Measurements from ENCODE around the gene TRIM60. TPM values are rescaled to one million over a fixed set of nuclear protein-coding genes. Genes with fewer than 3 reads are reported as not detected.
"Not testable (repeated sequence)": the region's sequence is repeated elsewhere in the genome, so short reads cannot be mapped to it uniquely, and the experiment has no call there.

TRIM60 gene
- total RNA-seq, 1 donor from 2014 or later, result not detected

- Histone ChIP-seq H3K36me3 (no peaks in the 10 kb centered on the region), H3K4me3 (no peak overlapping the region), H3K9me3 (replicated peaks) (no peaks in the 10 kb centered on the region), H3K4me1 (no peaks in the 10 kb centered on the region), H3K27ac (replicated peaks) (no peak overlapping the region), H3K27me3 (ENCODE audit: low read depth) (peaks cover 15% of the 10 kb centered on the region)
- DNase-seq, result no peak
- TF ChIP-seq CTCF (IDR thresholded peaks at IDR 0.05; ENCODE audit: borderline replicate concordance), result no peak
- intact Hi-C loops (cut with micrococcal nuclease), result no loop called here
Measured at GRCh38 chr4:165010991-165011390, 20.8 kb upstream of the TRIM60 start.

- no peak for TF ChIP-seq CTCF (IDR thresholded peaks at IDR 0.05; ENCODE audit: borderline replicate concordance)
- no peaks in the 10 kb centered on the region for H3K9me3 ChIP-seq (replicated peaks)
- H3K36me3 ChIP-seq, result no peaks in the 10 kb centered on the region
- H3K4me1 ChIP-seq, result no peaks in the 10 kb centered on the region
- intact Hi-C loops (cut with micrococcal nuclease), result no loop called here
- H3K27ac ChIP-seq (replicated peaks), result no peak overlapping the region
- peaks cover 15% of the 10 kb centered on the region for H3K27me3 ChIP-seq (ENCODE audit: low read depth)
- no peak overlapping the region for H3K4me3 ChIP-seq
- DNase-seq, result no peak
Measured at GRCh38 chr4:165011403-165011802, 20.4 kb upstream of the TRIM60 start.

GRCh38 chr4:165013691-165014090 lies 18.1 kb upstream of the TRIM60 start:
- Histone ChIP-seq H3K27ac (replicated peaks) (no peak overlapping the region), H3K36me3 (no peaks in the 10 kb centered on the region), H3K9me3 (replicated peaks) (no peaks in the 10 kb centered on the region), H3K4me3 (no peak overlapping the region), H3K4me1 (no peaks in the 10 kb centered on the region), H3K27me3 (ENCODE audit: low read depth) (peaks cover 15% of the 10 kb centered on the region)
- intact Hi-C loops (cut with micrococcal nuclease), result no loop called here
- TF ChIP-seq CTCF (IDR thresholded peaks at IDR 0.05; ENCODE audit: borderline replicate concordance), result no peak
- DNase-seq, result no peak

GRCh38 chr4:165016971-165017370 lies 14.8 kb upstream of the TRIM60 start:
- TF ChIP-seq CTCF (IDR thresholded peaks at IDR 0.05; ENCODE audit: borderline replicate concordance), result no peak
- no peaks in the 10 kb centered on the region for H3K9me3 ChIP-seq (replicated peaks)
- intact Hi-C loops (cut with micrococcal nuclease), result no loop called here
- no peaks in the 10 kb centered on the region for H3K36me3 ChIP-seq
- no peak for DNase-seq
- no peak overlapping the region for H3K27ac ChIP-seq (replicated peaks)
- no peaks in the 10 kb centered on the region for H3K27me3 ChIP-seq (ENCODE audit: low read depth)
- H3K4me3 ChIP-seq, result no peak overlapping the region
- no peaks in the 10 kb centered on the region for H3K4me1 ChIP-seq

GRCh38 chr4:165019995-165020394 lies 11.8 kb upstream of the TRIM60 start:
- H3K9me3 ChIP-seq (replicated peaks); H3K27ac ChIP-seq (replicated peaks); H3K27me3 ChIP-seq (ENCODE audit: low read depth); H3K36me3 ChIP-seq; intact Hi-C loops (cut with micrococcal nuclease); DNase-seq; H3K4me3 ChIP-seq; H3K4me1 ChIP-seq: not testable (repeated sequence)

- DNase-seq; H3K4me3 ChIP-seq; H3K27ac ChIP-seq (replicated peaks); H3K36me3 ChIP-seq; H3K27me3 ChIP-seq (ENCODE audit: low read depth); H3K4me1 ChIP-seq; H3K9me3 ChIP-seq (replicated peaks); intact Hi-C loops (cut with micrococcal nuclease): not testable (repeated sequence)
Measured at GRCh38 chr4:165025782-165026181, 6.0 kb upstream of the TRIM60 start.
